Ishikawa (cell line): ENCODE measurements around the gene PIWIL1.

Experiments
- CEBPB ChIP-seq: IDR thresholded peaks from 2 replicates; pipeline ENCODE4 v1.6.1; 2012
- CREB1 ChIP-seq: IDR thresholded peaks from 2 replicates; pipeline ENCODE4 v1.6.1; 2012; ENCODE audit warnings: low read depth
- EGR1 ChIP-seq: IDR thresholded peaks from 2 replicates; pipeline ENCODE4 v1.6.1; 2012
- EP300 ChIP-seq: IDR thresholded peaks from 2 replicates; pipeline ENCODE4 v1.6.1; 2012; ENCODE audit warnings: borderline replicate concordance
- FOXM1 ChIP-seq: IDR thresholded peaks from 2 replicates; pipeline ENCODE4 v1.6.1; 2012; ENCODE audit warnings: low read depth, borderline replicate concordance
- NFIC ChIP-seq: IDR thresholded peaks from 2 replicates; pipeline ENCODE4 v1.6.1; 2012
- RAD21 ChIP-seq: IDR thresholded peaks from 2 replicates; pipeline ENCODE4 v1.6.1; 2012; ENCODE audit warnings: low read depth
- TAF1 ChIP-seq: IDR thresholded peaks from 2 replicates; pipeline ENCODE4 v1.6.1; 2012; ENCODE audit warnings: low read depth, mild to moderate bottlenecking
- TCF12 ChIP-seq: IDR thresholded peaks from 2 replicates; pipeline ENCODE4 v1.6.1; 2012; ENCODE audit warnings: low read depth
- TEAD4 ChIP-seq: IDR thresholded peaks from 2 replicates; pipeline ENCODE4 v1.6.1; 2012
- USF1 ChIP-seq: IDR thresholded peaks from 2 replicates; pipeline ENCODE4 v1.6.1; 2012
- YY1 ChIP-seq: IDR thresholded peaks from 2 replicates; pipeline ENCODE4 v1.6.1; 2012; ENCODE audit warnings: low read depth
- ZBTB7A ChIP-seq: IDR thresholded peaks from 2 replicates; pipeline ENCODE4 v1.6.1; 2012; ENCODE audit warnings: low read depth
- TF ChIP-seq, protein P1 (sequence below): IDR thresholded peaks from 2 replicates; pipeline ENCODE4 v1.6.1; 2012; ENCODE audit warnings: low read depth, mild to moderate bottlenecking
- TF ChIP-seq, protein P2 (sequence below): IDR thresholded peaks from 2 replicates; pipeline ENCODE4 v1.6.1; 2012

Gene PIWIL1

GRCh38 chr12:130337488-130338303, at the start of gene PIWIL1:
PIWIL1 (plus strand) TSS chr12:130337887; CDS start chr12:130342592, 4,705 bp downstream.
- TF ChIP-seq TAF1, result no peak
- no peak for TF ChIP-seq EP300
- no peak for TF ChIP-seq RAD21
- no peak for TF ChIP-seq USF1
- no peak for TF ChIP-seq NFIC
- no peak for TF ChIP-seq CEBPB
- TF ChIP-seq, protein P1, sequence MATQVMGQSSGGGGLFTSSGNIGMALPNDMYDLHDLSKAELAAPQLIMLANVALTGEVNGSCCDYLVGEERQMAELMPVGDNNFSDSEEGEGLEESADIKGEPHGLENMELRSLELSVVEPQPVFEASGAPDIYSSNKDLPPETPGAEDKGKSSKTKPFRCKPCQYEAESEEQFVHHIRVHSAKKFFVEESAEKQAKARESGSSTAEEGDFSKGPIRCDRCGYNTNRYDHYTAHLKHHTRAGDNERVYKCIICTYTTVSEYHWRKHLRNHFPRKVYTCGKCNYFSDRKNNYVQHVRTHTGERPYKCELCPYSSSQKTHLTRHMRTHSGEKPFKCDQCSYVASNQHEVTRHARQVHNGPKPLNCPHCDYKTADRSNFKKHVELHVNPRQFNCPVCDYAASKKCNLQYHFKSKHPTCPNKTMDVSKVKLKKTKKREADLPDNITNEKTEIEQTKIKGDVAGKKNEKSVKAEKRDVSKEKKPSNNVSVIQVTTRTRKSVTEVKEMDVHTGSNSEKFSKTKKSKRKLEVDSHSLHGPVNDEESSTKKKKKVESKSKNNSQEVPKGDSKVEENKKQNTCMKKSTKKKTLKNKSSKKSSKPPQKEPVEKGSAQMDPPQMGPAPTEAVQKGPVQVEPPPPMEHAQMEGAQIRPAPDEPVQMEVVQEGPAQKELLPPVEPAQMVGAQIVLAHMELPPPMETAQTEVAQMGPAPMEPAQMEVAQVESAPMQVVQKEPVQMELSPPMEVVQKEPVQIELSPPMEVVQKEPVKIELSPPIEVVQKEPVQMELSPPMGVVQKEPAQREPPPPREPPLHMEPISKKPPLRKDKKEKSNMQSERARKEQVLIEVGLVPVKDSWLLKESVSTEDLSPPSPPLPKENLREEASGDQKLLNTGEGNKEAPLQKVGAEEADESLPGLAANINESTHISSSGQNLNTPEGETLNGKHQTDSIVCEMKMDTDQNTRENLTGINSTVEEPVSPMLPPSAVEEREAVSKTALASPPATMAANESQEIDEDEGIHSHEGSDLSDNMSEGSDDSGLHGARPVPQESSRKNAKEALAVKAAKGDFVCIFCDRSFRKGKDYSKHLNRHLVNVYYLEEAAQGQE, result no peak
- no peak for TF ChIP-seq CREB1
- TF ChIP-seq YY1, result no peak
- TF ChIP-seq TEAD4, result no peak
- no peak for TF ChIP-seq TCF12
- TF ChIP-seq, protein P2, sequence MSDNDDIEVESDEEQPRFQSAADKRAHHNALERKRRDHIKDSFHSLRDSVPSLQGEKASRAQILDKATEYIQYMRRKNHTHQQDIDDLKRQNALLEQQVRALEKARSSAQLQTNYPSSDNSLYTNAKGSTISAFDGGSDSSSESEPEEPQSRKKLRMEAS, result no peak
- no peak for TF ChIP-seq FOXM1
- no peak for TF ChIP-seq ZBTB7A
- no peak for TF ChIP-seq EGR1

- TF ChIP-seq FOXM1 (no peak), TAF1 (no peak), TCF12 (no peak), CEBPB (no peak), EP300 (no peak), YY1 (no peak), EGR1 (no peak), USF1 (no peak), NFIC (no peak), RAD21 (no peak), CREB1 (no peak)
- TF ChIP-seq, protein P2, result no peak
Measured at GRCh38 chr12:130288206-130288605, 49.5 kb upstream of the PIWIL1 start.

DNA sequence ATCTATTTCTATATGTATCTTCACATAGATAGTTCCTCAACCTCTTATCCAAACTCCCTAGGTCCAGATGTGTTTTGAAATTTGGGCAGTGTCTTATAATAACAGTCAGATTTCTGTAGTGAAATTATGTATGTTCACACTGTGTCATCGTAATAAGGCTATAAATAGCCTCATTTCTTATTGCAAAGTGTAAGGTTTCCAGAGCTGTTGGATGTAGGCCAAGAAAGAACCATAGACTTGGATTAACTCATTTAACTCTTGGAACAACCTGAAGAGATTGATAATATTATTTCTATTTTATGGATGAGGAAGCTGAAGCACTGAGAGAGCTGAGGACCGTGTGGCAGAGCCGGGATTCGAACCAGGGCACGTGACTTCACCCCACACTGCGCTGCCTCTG, 49.0 kb upstream of the PIWIL1 start:
- no peak for TF ChIP-seq CREB1
- no peak for TF ChIP-seq FOXM1
- TF ChIP-seq USF1, result no peak
- no peak for TF ChIP-seq TCF12
- no peak for TF ChIP-seq EGR1
- no peak for TF ChIP-seq CEBPB
- TF ChIP-seq, protein P2, result no peak
- TF ChIP-seq ZBTB7A, result no peak
- TF ChIP-seq EP300, result no peak
- TF ChIP-seq YY1, result no peak
- TF ChIP-seq, protein P1, result no peak
- no peak for TF ChIP-seq TEAD4
- no peak for TF ChIP-seq TAF1
- no peak for TF ChIP-seq RAD21
- TF ChIP-seq NFIC, result no peak

DNA sequence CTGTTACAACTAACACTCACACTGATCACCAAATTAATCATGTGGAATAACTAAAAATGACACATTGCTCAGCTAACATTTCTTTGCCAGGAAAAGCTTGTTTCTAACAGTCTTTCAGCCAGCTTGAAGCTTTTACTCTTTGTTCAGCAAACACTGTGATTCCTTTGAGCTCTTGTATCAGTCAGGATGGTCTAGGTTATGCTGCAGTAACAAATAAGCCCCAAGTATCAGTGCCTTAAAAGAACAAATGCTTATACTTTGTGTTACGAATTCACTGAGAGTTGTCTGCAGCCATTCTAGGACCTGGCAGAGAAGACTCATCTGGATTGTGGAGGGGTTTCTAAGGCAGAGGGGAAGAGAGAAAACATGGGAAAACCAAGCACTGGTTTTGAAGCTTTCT, 47.6 kb upstream of the PIWIL1 start:
- TF ChIP-seq, protein P1, result no peak
- TF ChIP-seq ZBTB7A (no peak), NFIC (no peak), EP300 (no peak), CREB1 (no peak), TCF12 (no peak), YY1 (no peak), TEAD4 (no peak), EGR1 (no peak), USF1 (no peak), TAF1 (no peak), RAD21 (no peak), CEBPB (no peak), FOXM1 (no peak)
- TF ChIP-seq, protein P2, result no peak
